Lung (tissue), 12 donors: Measurements from ENCODE around the gene LRRC61. TPM values are rescaled to one million over a fixed set of nuclear protein-coding genes. Genes with fewer than 3 reads are reported as not detected.

ENCODE experiments used
- ATAC-seq: fragments of 200-7000 bp; cut with Tn5 transposase; one replicate; pipeline ENCODE4 v1.9.1; 2020; ENCODE audit warnings: moderate number of reproducible peaks; ENCODE audit not compliant: insufficient read depth, low FRiP score
- DNase-seq, 3 donors: peaks; one replicate each; pipeline ENCODE4 v3.0.0-alpha.2; 2013 to 2017
- H3K27ac ChIP-seq, 2 donors: one replicate each; pipeline ENCODE4 v1.5.1; 2013; ENCODE audit warnings: mild to moderate bottlenecking in 2 of 2, moderate library complexity in 2 of 2, control low read depth in 1 of 2, inconsistent platforms in 1 of 2, low read depth in 1 of 2, low read length in 1 of 2
- H3K27me3 ChIP-seq, 3 donors: one replicate each; pipeline ENCODE4 v1.5.1; 2013; ENCODE audit warnings: low read length in 2 of 3; ENCODE audit not compliant: control insufficient read depth in 3 of 3, insufficient read depth in 3 of 3
- H3K36me3 ChIP-seq, 4 donors: one replicate each; pipeline ENCODE4 v1.5.1; 2013; ENCODE audit warnings: low read length in 4 of 4, mild to moderate bottlenecking in 1 of 4, moderate library complexity in 1 of 4; ENCODE audit not compliant: control insufficient read depth in 4 of 4, insufficient read depth in 4 of 4
- H3K4me1 ChIP-seq, 5 donors: one replicate each; pipeline ENCODE4 v1.5.1; 2013; ENCODE audit warnings: low read length in 5 of 5, mild to moderate bottlenecking in 2 of 5, moderate library complexity in 1 of 5; ENCODE audit not compliant: control insufficient read depth in 5 of 5, insufficient read depth in 5 of 5
- H3K4me3 ChIP-seq: one replicate; pipeline ENCODE4 v1.5.1; 2013; ENCODE audit warnings: mild to moderate bottlenecking, control low read depth, moderate library complexity
- H3K9ac ChIP-seq, 2 donors: one replicate each; pipeline ENCODE4 v1.5.1; 2013; ENCODE audit warnings: low read length in 2 of 2, control low read depth in 1 of 2; ENCODE audit not compliant: insufficient read depth in 1 of 2
- H3K9me3 ChIP-seq, 4 donors: one replicate each; pipeline ENCODE4 v1.5.1; 2013; ENCODE audit warnings: low read length in 3 of 4, mild to moderate bottlenecking in 1 of 4, moderate library complexity in 1 of 4; ENCODE audit not compliant: control insufficient read depth in 4 of 4, insufficient read depth in 3 of 4
- WGBS, 2 donors: extraction: QIAGEN DNeasy Blood & Tissue Kit; methylation state at CpG; one replicate each; pipeline ENCODE4 v1.1.7; 2013; 5-methylcytosine and 5-hydroxymethylcytosine counted together
- polyA plus RNA-seq, 2 donors: library from polyadenylated mRNA; stranded (reverse); fragments of 200-250 nt; gene quantifications; one replicate each; pipeline ENCODE4 v1.2.1, GENCODE V29; 2013
- total RNA-seq, 2 donors: library from RNA; depleted of rRNA in 1 of 2; stranded (reverse); fragments of >200 nt in 1 of 2; gene quantifications; one replicate each; pipeline ENCODE4 v1.2.1, GENCODE V29; 2014 to 2021
- TF ChIP-seq, protein P1 (sequence below): IDR thresholded peaks from 2 replicates; pipeline ENCODE4 v1.5.1; 2012; ENCODE audit warnings: mild to moderate bottlenecking; ENCODE audit errors: control extremely low read depth, extremely low read depth
- donor health status: control.
- donor health status: control.
- donor health status: Bipolar disorder and iron deficiency.
- donor health status: healthy.
- donor health status: DM: yes; HTN: yes; CAD: no.

Gene LRRC61
- total and polyA plus RNA-seq, 4 donors: 7.1 to 18.8 (median 13.0) TPM

- Histone ChIP-seq H3K4me3 (no peak overlapping the region), H3K9ac (no peak overlapping the region), H3K27ac (peak overlapping the region in 1 of 2 donors; percentile 86), H3K27me3 (no peaks in the 10 kb centered on the region), H3K4me1 (peaks cover 0 to 36% (median 14%) of the 10 kb centered on the region in 5 donors), H3K36me3 (peaks cover 0 to 18% (median 5%) of the 10 kb centered on the region in 4 donors), H3K9me3 (no peaks in the 10 kb centered on the region)
- 44 to 78% methylated on average over 10 of the region's 10 CpGs for WGBS, 2 donors
- ATAC-seq: peak; percentile 4
- DNase-seq: peak; percentile 83 to 91 (median 84)
- TF ChIP-seq, protein P1, sequence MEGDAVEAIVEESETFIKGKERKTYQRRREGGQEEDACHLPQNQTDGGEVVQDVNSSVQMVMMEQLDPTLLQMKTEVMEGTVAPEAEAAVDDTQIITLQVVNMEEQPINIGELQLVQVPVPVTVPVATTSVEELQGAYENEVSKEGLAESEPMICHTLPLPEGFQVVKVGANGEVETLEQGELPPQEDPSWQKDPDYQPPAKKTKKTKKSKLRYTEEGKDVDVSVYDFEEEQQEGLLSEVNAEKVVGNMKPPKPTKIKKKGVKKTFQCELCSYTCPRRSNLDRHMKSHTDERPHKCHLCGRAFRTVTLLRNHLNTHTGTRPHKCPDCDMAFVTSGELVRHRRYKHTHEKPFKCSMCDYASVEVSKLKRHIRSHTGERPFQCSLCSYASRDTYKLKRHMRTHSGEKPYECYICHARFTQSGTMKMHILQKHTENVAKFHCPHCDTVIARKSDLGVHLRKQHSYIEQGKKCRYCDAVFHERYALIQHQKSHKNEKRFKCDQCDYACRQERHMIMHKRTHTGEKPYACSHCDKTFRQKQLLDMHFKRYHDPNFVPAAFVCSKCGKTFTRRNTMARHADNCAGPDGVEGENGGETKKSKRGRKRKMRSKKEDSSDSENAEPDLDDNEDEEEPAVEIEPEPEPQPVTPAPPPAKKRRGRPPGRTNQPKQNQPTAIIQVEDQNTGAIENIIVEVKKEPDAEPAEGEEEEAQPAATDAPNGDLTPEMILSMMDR: no peak
These were observed 2.0 kb downstream of the LRRC61 start for GRCh38 chr7:150325110-150325611.

DNA sequence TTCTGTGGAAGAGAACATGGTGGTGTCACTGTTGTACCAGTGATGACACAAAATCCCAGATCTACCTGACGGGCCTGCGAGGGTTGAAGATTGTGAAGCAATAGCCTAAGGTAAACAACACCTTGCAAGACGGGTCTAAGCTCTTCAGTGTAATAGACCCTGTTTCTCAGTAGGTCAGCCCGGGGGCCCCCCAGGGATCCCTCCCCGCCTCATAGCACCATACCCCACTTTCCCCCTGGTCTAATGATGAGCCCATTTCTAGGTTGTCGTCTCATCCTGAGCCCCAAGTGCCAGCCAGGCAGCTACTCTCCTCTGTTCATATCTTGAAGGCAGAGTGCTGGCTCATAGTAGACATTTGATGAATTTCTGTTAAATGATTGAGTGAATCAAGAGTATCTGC lies 2.7 kb downstream of the LRRC61 start:
- Histone ChIP-seq H3K4me3 (no peak overlapping the region), H3K9me3 (no peaks in the 10 kb centered on the region), H3K27ac (peak overlapping the region in 1 of 2 donors; percentile 48), H3K27me3 (no peaks in the 10 kb centered on the region), H3K9ac (no peak overlapping the region), H3K4me1 (peaks cover 0 to 36% (median 14%) of the 10 kb centered on the region in 5 donors), H3K36me3 (peaks cover 0 to 20% (median 5%) of the 10 kb centered on the region in 4 donors)
- DNase-seq (no peak), ATAC-seq (no peak)
- TF ChIP-seq, protein P1: no peak
- WGBS, 2 donors: 82 to 87% methylated on average over 6 of the region's 6 CpGs

DNA sequence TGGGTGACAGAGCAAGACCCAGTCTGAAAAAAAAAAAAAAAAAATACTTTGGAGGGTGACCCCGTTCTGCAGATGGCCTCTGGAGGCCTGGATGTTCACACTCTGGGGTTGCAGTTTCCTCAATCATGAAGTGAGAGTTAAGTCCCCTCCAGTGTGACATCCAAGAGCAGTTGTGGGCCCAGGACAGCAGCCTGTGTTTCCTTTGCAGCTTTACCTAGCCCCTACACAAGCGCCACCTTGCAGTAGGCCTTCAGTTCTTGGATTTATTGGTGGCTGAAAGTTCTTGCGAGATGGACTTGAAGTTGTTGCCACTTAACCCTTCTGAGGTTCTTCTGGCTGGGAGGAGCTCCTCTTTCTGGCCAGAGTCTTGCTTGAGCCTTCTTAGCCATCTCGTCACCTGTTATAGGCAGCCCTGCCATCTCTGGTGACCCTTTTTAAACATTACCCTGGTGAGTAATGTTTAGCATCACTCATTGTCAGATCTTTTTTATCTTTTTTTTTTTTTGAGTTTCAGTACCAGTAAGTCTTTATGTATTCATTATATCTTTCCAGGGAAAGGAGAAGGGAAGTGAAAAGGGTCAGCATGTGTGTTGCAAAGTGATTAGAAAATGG lies 3.6 kb downstream of the LRRC61 start:
- Histone ChIP-seq H3K4me1 (peaks cover 0 to 36% (median 14%) of the 10 kb centered on the region in 5 donors), H3K9me3 (no peaks in the 10 kb centered on the region), H3K9ac (no peak overlapping the region), H3K27me3 (no peaks in the 10 kb centered on the region), H3K36me3 (peaks cover 0 to 20% (median 5%) of the 10 kb centered on the region in 4 donors), H3K27ac (no peak overlapping the region), H3K4me3 (no peak overlapping the region)
- TF ChIP-seq, protein P1: no peak
- 92 to 94% methylated on average over 4 of the region's 4 CpGs for WGBS, 2 donors
- no peak for ATAC-seq
- no peak for DNase-seq
